Right kidney (tissue), 1 donor: ENCODE data around the gene FYB1.

Experiments
- DNase-seq: peaks from one replicate; pipeline ENCODE4 v3.0.0-alpha.2; 2016

FYB1 gene

DNA sequence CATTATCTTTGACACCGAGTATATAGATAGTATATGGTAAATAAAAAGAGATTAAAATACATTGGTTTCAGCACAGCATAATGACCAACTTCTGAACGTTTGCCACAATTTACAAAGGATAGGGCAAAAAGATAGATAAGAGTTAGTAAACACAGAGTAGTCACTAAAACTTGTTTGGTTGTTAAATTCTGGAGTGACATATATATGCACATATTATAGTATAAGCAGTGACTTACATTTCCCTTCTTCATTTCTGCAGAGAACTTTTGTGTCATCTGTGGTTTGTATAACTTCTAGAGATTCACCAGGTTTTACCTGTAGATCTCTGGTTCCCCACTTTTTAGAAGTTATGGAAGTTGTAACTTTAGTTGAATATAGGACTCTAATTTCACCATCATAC is 100.7 kb downstream of the FYB1 start:
- DNase-seq = no peak

- DNase-seq = no peak
Observed at GRCh38 chr5:39117401-39117800, 102.0 kb downstream of the FYB1 start.

DNA sequence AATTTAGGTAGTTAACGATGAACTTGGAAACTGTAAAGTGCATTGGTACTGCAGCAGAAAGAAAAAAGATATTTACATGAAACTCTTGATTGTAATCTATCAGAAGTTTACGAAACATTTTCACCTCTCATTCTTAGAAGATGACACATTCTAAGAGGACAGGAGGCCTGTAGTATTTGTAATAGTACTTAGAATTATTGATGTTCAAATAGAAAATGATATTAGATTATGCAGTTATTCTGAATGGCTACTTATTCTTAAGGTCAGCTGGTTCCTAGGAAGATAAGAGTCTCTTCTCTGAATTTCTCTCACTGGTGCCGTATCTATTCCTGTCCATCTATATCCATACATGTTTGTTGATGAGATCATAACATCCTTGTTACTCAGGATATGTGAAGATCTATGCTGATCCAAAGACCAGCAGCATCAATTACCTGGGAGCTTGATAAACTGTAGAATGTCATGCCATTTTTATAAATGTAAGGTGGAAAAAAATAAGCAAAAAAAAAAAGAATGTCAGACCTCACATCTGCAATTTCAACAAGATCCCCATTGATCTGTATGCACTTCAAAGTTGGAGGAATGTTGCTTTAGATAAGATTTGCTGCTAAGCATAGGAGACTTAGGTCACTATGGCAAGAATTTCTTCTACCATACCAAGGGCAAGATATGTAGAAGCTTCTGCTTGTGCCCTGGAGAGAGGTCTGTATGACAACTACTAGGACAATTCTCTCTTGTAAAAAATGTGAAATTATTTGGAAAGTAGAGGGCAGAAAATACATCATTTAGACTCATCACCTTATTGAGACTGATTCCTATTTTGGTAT is 102.8 kb downstream of the FYB1 start:
- DNase-seq = no peak

DNA sequence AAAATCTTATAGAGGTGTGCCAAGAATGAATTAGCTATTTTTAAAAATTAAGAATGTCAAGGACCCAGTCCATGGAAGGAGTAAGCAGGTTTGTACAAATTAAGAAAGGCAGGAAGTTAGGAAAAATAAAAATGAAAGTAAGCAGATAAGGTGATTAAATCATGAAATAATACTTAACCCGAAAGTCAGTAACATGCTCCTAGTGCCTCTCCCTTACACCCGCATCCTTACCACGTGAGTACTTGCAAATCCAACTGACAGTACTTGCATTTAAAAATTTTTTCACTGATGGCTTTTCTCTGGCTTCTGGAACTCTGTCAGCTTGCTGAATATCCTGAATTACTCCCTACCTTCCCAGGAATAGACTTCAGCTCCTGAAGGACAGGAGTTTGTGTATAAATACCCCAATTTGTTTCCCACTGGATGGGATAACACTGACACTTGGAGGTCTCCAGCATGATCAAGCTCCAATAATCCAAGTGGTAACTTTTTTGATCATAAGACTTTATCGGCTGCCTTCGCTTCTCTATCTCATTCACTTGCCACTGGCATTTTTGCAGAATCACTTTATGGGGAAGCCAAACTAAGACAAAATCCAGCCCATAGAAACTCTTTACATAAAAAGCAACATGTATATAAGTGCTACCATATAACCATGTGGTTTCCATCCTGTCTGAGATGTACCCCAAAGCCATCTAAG is 103.6 kb downstream of the FYB1 start:
- no peak for DNase-seq

DNA sequence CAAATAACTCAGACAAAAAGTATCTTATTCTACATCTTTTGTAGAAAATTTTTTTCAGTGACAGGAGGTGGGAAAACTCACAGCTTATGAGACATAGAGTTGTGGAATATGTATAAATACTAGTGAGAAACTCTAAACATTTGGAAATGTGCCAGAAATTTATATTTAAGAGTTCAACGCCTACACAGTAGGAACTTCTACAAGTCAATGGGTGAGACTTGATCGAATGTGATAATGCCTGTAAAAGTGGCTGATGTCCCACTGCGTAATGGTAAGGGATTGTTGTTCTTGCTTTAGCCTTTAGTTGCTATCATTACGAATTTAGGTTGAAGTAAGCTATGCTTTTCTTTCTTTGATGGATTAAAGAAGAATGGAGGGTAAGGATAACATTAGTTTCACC is 105.2 kb downstream of the FYB1 start:
- no peak for DNase-seq

DNA sequence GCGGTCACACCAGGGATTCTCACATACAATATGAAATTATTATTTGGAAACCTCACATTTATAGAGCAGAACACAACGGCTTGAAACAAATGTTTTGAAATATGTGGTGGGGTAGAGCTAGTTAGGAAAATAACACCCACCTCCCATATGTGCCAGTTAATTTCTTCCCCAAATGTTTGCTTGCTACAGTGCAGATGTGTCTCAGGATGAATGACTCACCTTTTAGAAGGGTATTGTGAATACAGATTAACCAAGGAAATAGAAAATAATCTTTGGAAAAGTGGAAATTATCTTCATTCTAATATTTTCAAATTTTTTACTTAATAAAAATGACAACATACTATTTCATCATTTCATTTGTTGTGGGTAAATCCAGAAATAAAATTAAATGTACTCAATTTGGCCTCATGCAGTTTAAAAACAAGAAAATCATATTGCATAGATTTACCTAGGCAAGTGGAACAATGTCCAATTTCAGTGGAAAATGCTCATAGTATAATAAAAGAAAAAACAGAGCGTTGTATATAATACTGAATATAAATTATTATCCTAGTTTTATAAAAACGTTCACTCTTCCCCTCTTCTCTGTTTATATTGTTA is 105.9 kb downstream of the FYB1 start:
- no peak for DNase-seq

GRCh38 chr5:39109606-39110005 is 109.8 kb downstream of the FYB1 start:
- DNase-seq = no peak

DNA sequence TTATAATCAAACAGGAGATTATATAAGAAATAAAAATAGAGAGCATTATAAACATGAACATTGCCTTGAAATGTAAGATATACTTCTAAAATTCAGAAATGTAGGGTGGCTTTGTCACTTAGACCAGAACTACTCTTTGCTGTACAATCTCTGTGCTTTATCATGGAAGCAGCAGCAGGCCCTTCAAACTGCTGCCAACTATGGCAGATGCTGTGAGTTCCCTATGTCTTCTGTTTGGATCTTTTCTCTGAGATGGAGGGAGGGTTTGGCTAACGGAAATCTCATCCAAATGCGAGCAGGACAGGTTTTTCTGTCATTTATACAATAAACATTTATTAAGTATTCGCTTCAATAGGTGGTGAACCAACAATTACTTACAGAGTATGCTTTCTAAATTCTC is 110.4 kb downstream of the FYB1 start:
- no peak for DNase-seq

GRCh38 chr5:39107350-39107749 is 112.0 kb downstream of the FYB1 start:
- no peak for DNase-seq

DNA sequence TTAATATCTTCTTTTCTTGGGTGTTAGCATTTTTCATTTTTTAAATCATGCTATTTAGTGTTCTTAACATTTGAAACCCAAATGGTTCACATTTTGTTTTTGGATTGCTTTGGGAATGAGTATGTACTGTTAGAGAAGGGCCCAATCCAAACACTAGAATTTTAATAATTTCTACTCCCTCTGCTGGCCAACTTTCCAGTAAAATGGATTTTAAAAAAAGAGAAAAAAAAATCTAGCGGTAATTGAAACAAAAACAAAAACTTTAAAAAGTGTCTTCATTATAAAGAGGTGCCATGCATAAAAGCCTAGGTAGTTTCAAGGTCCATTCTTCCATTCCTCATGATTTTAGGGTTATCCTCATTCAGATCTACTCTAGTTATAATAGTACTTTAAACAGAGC is 113.0 kb downstream of the FYB1 start:
- DNase-seq = no peak

- DNase-seq = no peak
Observed at GRCh38 chr5:39104221-39104620, 115.1 kb downstream of the FYB1 start.

GRCh38 chr5:39102684-39103155 is 116.6 kb downstream of the FYB1 start:
- DNase-seq = no peak

DNA sequence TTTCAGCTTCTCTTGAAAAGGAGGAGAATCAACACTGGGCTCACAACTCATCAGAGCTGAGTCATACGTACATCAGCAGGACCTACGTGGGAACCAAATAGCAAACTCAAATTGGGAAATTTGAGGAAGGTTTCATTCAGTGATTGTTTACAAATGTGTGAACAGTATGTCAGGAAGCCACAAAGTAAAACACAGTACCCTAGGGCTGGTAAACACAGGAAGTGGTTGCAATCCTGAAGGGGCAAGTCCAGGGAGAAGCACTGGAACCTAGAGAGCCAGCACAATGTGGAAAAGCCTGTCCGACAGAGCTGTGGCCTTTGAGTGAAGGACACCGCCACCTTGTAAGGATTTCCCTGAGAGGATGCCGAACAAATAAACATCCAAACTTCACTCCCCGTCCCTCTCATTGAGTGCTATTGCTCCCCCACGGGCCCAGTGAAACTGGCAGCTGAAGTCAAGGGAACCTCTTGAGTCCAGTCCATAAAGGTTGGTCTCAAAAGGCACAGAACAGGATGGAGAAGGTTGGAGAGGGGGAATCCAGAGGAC is 118.4 kb downstream of the FYB1 start:
- no peak for DNase-seq

DNA sequence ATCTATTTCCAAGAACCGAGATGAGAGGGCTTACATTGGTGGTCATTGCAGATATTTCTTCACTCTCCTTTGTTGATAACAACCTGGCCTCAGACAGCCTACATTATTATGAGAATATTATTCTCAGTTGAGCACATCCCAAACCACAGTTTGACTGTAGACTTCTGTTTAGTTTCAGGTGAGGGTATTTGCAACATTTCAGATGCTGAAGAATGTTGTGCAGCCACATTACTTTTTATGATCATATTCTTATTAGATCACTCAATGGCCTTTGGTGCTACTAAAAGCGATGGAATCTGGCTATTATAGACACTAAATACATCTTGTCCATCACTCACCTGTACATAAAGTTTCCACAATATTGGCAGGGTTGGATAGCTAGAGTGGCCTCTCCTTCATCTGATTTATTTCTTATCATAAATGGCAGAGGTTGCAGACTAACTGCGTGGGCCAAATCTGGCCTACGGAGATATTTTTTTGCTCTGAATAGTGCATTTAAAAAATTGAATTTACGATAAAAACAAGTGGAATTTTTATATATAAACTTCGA is 119.0 kb downstream of the FYB1 start:
- no peak for DNase-seq

- no peak for DNase-seq
Observed at GRCh38 chr5:39099831-39100230, 119.5 kb downstream of the FYB1 start.

- DNase-seq = no peak
Observed at GRCh38 chr5:39093352-39093751, 126.0 kb downstream of the FYB1 start.

GRCh38 chr5:39092581-39093351 is 126.6 kb downstream of the FYB1 start:
- DNase-seq = no peak

DNA sequence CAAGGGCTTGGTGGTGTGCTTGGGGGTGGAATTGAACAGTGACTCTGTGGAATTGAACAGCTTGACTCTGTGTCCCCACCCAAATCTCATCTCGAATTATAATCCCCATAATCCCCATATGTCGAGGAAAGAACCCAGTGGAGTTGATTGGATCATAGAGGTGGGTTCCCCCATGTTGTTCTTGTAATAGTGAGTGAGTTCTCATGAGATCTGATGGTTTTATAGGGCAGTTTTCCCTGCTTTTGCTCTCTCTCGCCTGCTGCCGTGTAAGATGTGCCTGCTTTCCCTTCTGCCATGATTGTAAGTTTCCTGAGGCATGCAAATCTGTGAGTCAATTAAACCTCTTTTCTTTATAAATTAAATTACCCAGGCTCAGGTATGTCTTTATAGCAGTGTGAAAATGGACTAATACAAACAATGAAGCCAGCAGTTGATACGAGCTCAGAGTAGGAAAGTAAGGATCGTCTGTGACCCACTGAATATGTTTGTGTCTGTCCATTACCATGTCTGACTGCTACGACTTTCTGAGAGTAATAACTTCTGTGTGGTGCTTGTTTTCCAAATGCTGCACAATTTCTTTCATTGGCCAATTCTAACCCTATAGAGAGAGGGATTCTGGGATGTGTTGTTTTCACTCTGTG is 127.3 kb downstream of the FYB1 start:
- no peak for DNase-seq

DNA sequence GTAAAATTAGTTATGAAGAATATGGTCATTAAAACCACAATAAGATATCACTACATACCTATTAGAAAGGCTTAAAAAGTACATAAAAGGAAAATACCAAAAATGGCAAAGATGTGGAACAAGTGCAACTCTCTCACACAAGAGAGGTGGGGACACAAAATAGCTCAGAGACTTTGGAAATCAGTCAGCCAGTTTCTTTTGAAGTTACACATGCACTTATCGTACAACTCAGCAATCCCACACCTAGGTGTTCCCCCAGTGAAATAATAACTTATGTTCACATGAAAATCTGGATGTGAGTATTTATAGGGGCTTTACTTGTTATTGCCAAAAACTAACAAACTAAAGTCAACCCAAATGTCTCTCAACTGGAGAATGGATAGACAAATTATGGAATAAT is 135.4 kb downstream of the FYB1 start:
- DNase-seq = no peak

DNA sequence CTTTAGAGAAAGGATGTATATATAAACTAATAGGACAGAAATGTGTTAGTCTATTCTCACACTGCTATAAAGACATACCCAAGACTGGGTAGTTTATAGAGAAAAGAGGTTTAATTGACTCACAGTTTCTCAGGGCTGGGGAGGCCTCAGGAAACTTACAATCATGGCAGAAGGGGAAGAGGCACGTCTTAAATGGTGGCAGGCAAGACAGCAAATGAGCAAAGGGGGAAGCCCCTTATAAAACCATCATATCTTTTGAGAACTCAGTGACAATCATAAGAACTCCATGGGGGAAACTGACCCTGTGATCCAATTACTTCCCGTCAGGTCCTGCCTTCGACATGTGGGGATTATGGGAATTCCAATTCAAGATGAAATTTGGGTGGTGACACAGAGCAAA is 136.4 kb downstream of the FYB1 start:
- DNase-seq = no peak

DNA sequence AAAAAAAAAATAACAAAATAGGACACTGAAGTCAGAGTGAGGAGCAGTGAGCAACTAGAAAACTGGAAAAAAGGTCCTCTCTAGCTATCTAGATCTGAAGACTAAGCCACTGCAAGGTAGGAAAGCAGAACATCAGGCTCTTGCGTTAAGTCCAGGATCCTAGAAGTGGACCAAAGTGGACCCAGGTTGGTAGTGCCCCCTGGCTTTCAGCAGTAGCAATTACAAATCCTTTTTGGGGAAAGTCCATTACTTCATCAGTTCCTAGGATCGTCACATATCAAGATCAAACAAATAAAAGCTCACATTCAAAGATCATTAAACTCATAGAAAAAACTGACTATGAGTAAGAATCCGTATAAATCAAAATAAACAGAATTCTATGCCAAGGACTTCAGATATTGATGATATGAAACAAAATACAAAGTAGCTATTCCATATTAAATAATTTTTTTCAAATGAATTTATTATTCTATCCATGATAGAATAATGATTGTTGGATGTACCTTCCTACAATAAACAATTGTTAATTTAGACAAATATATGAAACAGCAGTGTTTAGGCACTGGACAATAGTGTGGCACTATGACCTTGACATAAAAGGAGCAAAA is 138.7 kb downstream of the FYB1 start:
- DNase-seq = no peak
